Measurements from ENCODE around the gene TNS1.

TNS1 gene

DNA sequence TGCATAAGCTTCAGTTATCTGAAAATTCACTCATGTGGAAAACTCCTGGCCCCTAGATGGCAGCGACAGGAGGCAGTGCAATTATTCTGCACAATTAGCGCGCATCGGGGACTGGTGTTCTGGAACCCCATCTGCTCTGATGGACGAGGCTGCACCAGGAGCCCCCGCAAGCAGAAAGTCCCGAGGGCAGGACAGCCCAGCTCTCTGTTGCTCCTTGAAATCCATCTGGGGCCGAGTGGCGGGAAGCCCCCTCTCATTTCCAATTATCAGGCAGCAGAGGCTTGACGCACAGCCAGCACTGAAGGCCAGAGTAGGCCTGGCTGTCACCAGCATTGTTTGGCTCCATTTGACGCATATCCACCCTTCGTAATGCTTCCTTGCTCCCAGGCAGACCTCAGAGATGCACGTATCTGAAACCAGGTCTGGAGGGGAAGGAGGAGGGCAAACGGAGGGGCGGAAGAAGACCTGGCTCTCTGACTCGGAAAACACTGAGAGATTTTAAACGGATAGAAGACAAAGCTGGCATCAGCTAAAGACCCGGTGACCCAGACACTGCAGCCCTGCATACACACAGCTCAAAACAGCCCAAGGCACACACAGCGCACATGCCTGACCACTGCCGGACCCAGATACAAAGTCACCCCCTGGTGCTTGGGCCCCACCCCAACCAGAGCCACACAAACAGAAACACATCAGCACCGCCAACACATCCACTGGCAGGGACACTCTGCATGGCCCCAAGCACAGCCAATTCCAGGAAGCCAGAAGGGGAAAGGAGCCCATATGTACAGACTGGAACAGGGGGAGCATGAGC, 69.8 kb downstream of the TNS1 start:
- no peak overlapping the region for H3K9ac ChIP-seq (ENCODE audit: insufficient read length)
- 0 out of 2 replicates have a peak, but pooled peaks cover 3% of the 10 kb centered on the region for H3K36me3 ChIP-seq (ENCODE audit: insufficient read depth, low read length)
- H3K27ac ChIP-seq, result no peak overlapping the region
- DNase-seq (ENCODE audit: low read depth, low spot score), result no peak
- no peaks in the 10 kb centered on the region for H3K9me3 ChIP-seq (ENCODE audit: low read depth, low read length)
- no peak for TF ChIP-seq POLR2AphosphoS5 (IDR thresholded peaks at IDR 0.05; ENCODE audit: borderline replicate concordance, low read depth, low read length)
- no peak for TF ChIP-seq EZH2 (IDR thresholded peaks at IDR 0.05)
- TF ChIP-seq FOXP2 (optimal IDR thresholded peaks at IDR 0.05; ENCODE audit: control extremely low read depth, extremely low read length, insufficient read depth), result no peak
- H3K4me3 ChIP-seq, result no peak overlapping the region

DNA sequence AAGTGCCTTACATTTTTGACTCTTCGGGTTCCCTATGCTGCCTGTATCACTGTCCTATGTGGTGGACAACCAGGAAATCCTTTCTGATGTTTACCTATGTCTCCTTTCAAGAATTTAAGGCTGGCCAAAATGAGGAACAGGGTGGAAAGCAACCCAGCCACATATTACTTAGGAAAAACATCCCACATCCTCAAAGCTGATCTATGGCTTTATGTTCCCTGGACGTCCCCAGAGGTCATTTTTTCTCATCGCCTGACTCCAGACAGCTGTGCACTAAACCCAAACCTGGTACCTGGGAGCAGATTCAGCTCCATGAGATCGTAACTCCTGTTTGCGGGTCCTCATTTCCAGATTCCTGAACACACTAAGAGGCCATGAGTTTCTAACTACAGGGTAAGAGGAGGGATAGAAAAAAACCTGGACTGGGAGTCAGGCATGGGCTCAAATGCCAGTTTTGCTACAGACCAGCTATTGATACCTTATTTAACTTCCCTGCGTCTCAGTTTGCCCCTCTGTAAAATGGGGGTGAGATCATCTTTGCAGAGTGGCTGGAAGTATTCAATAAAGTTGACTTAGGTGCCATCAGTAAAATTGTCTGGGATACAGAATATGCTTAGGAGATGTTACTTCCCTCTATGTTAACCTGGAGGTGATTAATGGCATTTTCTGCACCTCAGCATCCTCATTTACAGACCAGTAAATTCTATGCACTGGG, 70.8 kb downstream of the TNS1 start:
- Histone ChIP-seq H3K4me3 (no peak overlapping the region), H3K9me3 (ENCODE audit: low read depth, low read length) (no peaks in the 10 kb centered on the region), H3K27ac (no peak overlapping the region), H3K9ac (ENCODE audit: insufficient read length) (no peak overlapping the region), H3K36me3 (ENCODE audit: insufficient read depth, low read length) (0 out of 2 replicates have a peak, but pooled peaks cover 3% of the 10 kb centered on the region)
- no peak for TF ChIP-seq EZH2 (IDR thresholded peaks at IDR 0.05)
- DNase-seq (ENCODE audit: low read depth, low spot score), result no peak

DNA sequence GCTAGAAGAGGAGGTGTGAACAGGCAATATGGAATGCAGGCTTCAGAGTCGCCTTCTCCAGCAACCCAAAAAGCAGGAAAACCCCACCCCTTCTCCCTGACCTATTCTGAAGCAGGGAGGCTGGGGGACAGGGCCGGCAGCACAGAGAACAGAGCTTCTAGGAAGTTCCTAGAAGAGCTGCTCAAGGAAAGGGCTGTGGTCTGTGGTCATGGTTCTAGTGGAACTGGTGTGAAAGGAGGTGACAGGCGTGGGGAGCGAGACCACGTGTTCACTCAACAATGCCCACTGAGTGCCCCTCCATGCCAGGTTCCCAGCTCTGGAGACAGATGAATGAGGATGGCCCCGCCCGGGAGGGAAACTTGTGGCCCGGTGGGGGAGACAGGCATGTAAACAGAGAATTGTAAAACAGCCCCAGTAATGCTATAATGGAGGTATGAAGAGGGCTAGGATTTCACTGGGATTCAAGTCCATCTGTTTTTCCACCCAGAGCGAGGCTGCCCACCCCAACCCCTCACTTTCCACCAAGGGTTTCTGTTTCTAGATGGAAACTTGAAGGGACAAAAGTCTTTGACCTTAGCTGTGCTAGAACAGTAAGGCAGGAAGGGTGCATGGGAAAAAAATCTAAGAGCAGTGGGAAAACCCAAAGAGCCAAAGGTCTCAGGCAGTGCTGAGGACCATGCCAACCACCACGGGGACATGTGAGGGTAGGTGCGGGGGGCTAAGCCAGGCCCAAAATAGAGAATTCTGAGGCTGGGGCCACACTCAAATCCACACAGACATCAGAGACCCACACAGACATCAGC, 71.8 kb downstream of the TNS1 start:
- Histone ChIP-seq H3K9me3 (ENCODE audit: low read depth, low read length) (no peaks in the 10 kb centered on the region), H3K4me3 (no peak overlapping the region), H3K27ac (no peak overlapping the region), H3K36me3 (ENCODE audit: insufficient read depth, low read length) (0 out of 2 replicates have a peak, but pooled peaks cover 3% of the 10 kb centered on the region), H3K9ac (ENCODE audit: insufficient read length) (no peak overlapping the region)
- TF ChIP-seq FOXP2 (optimal IDR thresholded peaks at IDR 0.05; ENCODE audit: control extremely low read depth, extremely low read length, insufficient read depth) (no peak), EZH2 (IDR thresholded peaks at IDR 0.05) (no peak), POLR2AphosphoS5 (IDR thresholded peaks at IDR 0.05; ENCODE audit: borderline replicate concordance, low read depth, low read length) (no peak)
- DNase-seq (ENCODE audit: low read depth, low spot score), result no peak

DNA sequence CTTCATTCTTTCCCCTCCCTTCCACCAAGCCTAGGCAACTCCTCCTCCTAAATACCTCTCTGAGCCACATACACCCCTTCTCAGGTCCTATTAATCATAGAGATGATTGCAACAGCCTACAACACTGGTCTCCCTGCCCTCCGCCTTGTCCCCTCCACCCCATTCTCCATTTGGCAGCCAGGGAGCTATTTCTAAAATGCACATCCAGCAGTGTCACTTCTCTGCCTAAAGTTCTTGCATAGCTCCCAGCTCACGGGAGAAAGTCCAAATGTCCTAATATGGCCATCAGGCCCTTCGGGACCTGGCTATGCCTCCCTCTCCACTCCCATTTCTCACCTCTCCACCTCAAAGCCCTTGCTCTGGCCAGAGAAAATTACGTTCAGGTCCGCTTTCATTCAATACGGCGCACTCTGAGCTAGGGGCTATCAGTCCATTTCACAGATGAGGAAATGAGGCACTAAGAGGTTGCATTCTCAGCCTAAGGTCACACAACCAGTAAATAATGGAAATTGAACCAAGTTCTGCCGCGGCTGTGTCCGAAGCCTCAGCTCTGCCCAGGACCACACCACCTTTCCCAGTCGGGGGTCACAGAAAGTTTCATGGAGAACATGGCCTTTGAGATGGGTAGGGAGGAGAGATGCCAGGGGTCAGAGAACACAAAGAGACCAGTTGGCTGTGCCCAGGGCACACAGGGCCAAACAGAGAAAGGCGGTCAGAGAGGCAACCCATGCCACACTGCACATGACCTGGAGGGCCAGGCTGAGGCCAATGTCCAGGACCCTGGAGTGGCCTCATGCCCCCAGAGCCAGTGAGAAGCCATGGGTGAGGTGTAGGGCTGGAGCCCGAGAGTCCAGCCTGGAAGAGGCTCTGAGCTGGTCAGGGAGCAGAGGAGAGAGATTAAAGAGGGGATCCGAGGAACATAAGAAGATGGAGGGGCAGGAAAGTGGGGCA, 72.8 kb downstream of the TNS1 start:
- no peak for TF ChIP-seq POLR2AphosphoS5 (IDR thresholded peaks at IDR 0.05; ENCODE audit: borderline replicate concordance, low read depth, low read length)
- no peak for TF ChIP-seq EZH2 (IDR thresholded peaks at IDR 0.05)
- TF ChIP-seq FOXP2 (optimal IDR thresholded peaks at IDR 0.05; ENCODE audit: control extremely low read depth, extremely low read length, insufficient read depth), result no peak
- Histone ChIP-seq H3K9me3 (ENCODE audit: low read depth, low read length) (no peaks in the 10 kb centered on the region), H3K9ac (ENCODE audit: insufficient read length) (no peak overlapping the region), H3K27ac (no peak overlapping the region), H3K4me3 (no peak overlapping the region), H3K36me3 (ENCODE audit: insufficient read depth, low read length) (0 out of 2 replicates have a peak, but pooled peaks cover 3% of the 10 kb centered on the region)
- no peak for DNase-seq (ENCODE audit: low read depth, low spot score)

DNA sequence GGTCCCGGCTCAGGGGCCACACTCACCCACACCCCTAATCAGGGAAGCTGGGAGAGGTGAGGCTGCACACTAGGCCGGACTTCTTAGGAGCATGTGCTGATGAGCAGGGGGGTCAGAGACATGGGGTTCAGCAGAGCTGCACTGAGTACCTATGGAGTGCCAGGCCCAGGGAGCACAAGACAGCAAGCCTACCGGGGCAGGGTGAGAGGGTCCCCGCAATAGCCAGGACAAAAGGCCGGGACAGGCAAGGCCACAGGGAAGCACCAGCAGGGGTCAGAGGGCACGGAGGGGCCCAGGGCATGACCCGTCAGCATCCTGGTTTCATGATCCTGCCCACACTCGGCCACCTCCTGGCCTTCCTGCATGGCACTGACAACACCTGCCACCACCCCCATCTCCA, 73.5 kb downstream of the TNS1 start:
- Histone ChIP-seq H3K27ac (no peak overlapping the region), H3K36me3 (ENCODE audit: insufficient read depth, low read length) (0 out of 2 replicates have a peak, but pooled peaks cover 3% of the 10 kb centered on the region), H3K9ac (ENCODE audit: insufficient read length) (no peak overlapping the region)

DNA sequence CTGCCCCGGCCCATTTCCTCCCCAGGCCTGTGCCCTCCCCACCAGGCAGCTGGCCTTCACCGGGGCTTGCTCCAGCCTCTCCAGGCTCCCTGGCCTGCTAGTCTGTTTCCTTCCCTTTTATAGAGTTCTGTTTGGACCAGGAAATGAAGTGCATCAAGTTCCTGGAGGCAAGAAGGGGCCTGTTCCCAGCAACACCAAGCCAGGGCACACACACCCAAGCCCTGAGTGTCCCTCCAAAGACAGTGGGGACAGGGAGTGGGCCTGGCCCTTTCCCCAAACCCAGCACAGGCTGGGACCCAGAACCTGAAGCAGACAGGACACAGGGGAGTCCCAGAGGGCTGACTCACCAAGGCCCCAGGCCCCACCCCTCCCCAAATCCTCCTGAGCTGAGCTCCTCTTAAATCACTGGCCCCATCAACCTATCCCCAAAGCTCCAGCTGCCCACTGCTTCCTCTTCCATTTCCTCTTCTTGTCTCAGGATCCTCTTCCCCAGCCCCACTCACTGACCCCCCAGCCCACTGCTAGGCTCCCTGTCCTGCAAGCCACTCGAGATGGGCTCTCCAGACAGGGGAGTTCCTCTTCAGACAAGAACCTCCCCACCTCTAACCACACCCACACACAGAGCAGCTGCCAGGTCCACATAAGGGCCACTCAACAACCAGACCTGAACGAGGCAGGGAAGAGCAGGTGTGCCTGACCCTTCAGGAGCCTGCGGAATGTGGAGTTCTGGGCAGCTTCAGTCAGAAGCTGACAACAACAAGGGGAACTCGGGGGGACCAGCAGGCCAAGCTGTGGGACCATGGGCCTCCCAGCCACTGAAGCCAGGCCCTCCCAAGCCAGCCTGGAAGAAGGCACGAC, 74.2 kb downstream of the TNS1 start:
- TF ChIP-seq EZH2 (IDR thresholded peaks at IDR 0.05) (no peak), POLR2AphosphoS5 (IDR thresholded peaks at IDR 0.05; ENCODE audit: borderline replicate concordance, low read depth, low read length) (no peak), FOXP2 (optimal IDR thresholded peaks at IDR 0.05; ENCODE audit: control extremely low read depth, extremely low read length, insufficient read depth) (no peak)
- 0 out of 2 replicates have a peak, but pooled peaks cover 3% of the 10 kb centered on the region for H3K36me3 ChIP-seq (ENCODE audit: insufficient read depth, low read length)
- H3K9ac ChIP-seq (ENCODE audit: insufficient read length), result no peak overlapping the region
- H3K27ac ChIP-seq, result no peak overlapping the region
- H3K9me3 ChIP-seq (ENCODE audit: low read depth, low read length), result no peaks in the 10 kb centered on the region
- H3K4me3 ChIP-seq, result no peak overlapping the region
- DNase-seq (ENCODE audit: low read depth, low spot score), result no peak

More for the DNA sequence above, 73.5 kb downstream of the TNS1 start:
- TF ChIP-seq FOXP2 (optimal IDR thresholded peaks at IDR 0.05; ENCODE audit: control extremely low read depth, extremely low read length, insufficient read depth) (no peak), POLR2AphosphoS5 (IDR thresholded peaks at IDR 0.05; ENCODE audit: borderline replicate concordance, low read depth, low read length) (no peak), EZH2 (IDR thresholded peaks at IDR 0.05) (no peak)
- Histone ChIP-seq H3K9me3 (ENCODE audit: low read depth, low read length) (no peaks in the 10 kb centered on the region), H3K4me3 (no peak overlapping the region)
- DNase-seq (ENCODE audit: low read depth, low spot score), result no peak

Measured in SK-N-MC (cell line).